ENCODE measurements around the gene SUSD2. TPM values are rescaled to one million over a fixed set of nuclear protein-coding genes. Genes with fewer than 3 reads are reported as not detected.

SUSD2 gene
- total RNA-seq, 6 experiments from 2014 or later, result 0.11 to 0.24 (median 0.19) TPM

- H3K9me3 Mint-ChIP-seq, result no peaks in the 10 kb centered on the region
- no peaks in the 10 kb centered on the region for H3K4me1 Mint-ChIP-seq (ENCODE audit: low read depth)
- DNase-seq, result no peak
- no peaks in the 10 kb centered on the region; the same call in 1 of the 2 replicates for H3K27me3 Mint-ChIP-seq (ENCODE audit: insufficient read depth)
- no peak overlapping the region for H3K27ac Mint-ChIP-seq
- H3K36me3 Mint-ChIP-seq (ENCODE audit: low read depth), result no peaks in the 10 kb centered on the region; the same call in 1 of the 2 replicates
- TF ChIP-seq CTCF (IDR thresholded peaks at IDR 0.05), result no peak
- H3K4me3 Mint-ChIP-seq, result no peak overlapping the region
These were observed 50.4 kb downstream of the SUSD2 start for GRCh38 chr22:24231706-24232105.

- no peaks in the 10 kb centered on the region; the same call in 1 of the 2 replicates for H3K27me3 Mint-ChIP-seq (ENCODE audit: insufficient read depth)
- H3K36me3 Mint-ChIP-seq (ENCODE audit: low read depth), result no peaks in the 10 kb centered on the region; the same call in 1 of the 2 replicates
- no peaks in the 10 kb centered on the region for H3K9me3 Mint-ChIP-seq
- DNase-seq, result no peak
- no peaks in the 10 kb centered on the region for H3K4me1 Mint-ChIP-seq (ENCODE audit: low read depth)
- TF ChIP-seq CTCF (IDR thresholded peaks at IDR 0.05), result no peak
- no peak overlapping the region for H3K27ac Mint-ChIP-seq
- H3K4me3 Mint-ChIP-seq, result no peak overlapping the region
These were observed 50.8 kb downstream of the SUSD2 start for GRCh38 chr22:24232124-24232523.

DNA sequence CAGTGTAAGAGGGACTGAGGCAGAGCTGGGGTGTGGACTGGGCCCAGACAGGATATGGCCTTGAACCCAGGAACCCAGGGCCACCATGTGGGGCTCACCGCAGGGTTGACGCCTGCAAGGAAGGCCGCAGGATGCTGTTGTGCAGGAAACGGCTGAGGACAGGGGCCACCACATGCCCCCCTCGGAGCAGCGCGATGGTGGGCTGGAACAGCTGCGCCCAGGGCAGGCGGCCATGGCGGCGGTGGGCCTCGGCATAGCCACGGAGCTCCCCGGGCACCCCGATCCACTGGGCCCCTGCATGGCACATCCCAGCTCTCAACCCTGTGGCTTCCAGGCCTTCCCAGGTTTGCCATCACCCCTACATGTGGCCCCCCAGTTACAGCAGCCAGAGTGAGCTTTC, 51.4 kb downstream of the SUSD2 start:
- Mint-ChIP-seq H3K4me1 (ENCODE audit: low read depth) (no peaks in the 10 kb centered on the region), H3K36me3 (ENCODE audit: low read depth) (no peaks in the 10 kb centered on the region), H3K27ac (no peak overlapping the region), H3K4me3 (no peak overlapping the region), H3K9me3 (no peaks in the 10 kb centered on the region), H3K27me3 (ENCODE audit: insufficient read depth) (no peaks in the 10 kb centered on the region)
- no peak for TF ChIP-seq CTCF (IDR thresholded peaks at IDR 0.05)
- DNase-seq, result no peak

DNA sequence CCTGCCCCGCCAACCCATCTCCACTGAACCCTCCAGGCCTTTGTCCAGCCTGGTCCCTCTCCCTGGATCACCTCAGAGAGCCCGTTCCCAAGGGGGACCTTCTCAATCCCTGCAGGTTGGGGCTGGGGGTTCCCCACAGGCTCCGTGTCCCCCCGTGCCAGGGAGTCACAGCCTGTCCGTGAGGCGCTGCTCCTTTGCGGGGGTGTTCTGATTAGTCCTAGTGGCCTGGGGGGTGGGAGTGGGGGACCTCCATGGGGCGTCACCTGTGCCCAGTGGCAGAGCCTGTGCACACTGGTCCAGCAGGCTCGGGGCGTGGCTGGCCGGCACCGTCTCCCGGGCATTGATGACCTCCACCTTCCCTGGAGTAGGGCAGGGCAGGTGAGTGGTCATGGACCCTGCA, 51.9 kb downstream of the SUSD2 start:
- Mint-ChIP-seq H3K4me3 (no peak overlapping the region), H3K36me3 (ENCODE audit: low read depth) (no peaks in the 10 kb centered on the region), H3K4me1 (ENCODE audit: low read depth) (no peaks in the 10 kb centered on the region), H3K27ac (no peak overlapping the region), H3K9me3 (no peaks in the 10 kb centered on the region), H3K27me3 (ENCODE audit: insufficient read depth) (no peaks in the 10 kb centered on the region)
- no peak for DNase-seq
- TF ChIP-seq CTCF (IDR thresholded peaks at IDR 0.05), result no peak

GRCh38 chr22:24233816-24234215, 52.5 kb downstream of the SUSD2 start:
- Mint-ChIP-seq H3K4me3 (no peak overlapping the region), H3K36me3 (ENCODE audit: low read depth) (no peaks in the 10 kb centered on the region), H3K27ac (no peak overlapping the region), H3K4me1 (ENCODE audit: low read depth) (no peaks in the 10 kb centered on the region), H3K27me3 (ENCODE audit: insufficient read depth) (no peaks in the 10 kb centered on the region), H3K9me3 (no peaks in the 10 kb centered on the region)
- no peak for DNase-seq
- no peak for TF ChIP-seq CTCF (IDR thresholded peaks at IDR 0.05)

- no peaks in the 10 kb centered on the region for H3K9me3 Mint-ChIP-seq
- H3K27me3 Mint-ChIP-seq (ENCODE audit: insufficient read depth), result no peaks in the 10 kb centered on the region
- no peak overlapping the region for H3K27ac Mint-ChIP-seq
- H3K36me3 Mint-ChIP-seq (ENCODE audit: low read depth), result no peaks in the 10 kb centered on the region
- no peak for DNase-seq
- no peak overlapping the region for H3K4me3 Mint-ChIP-seq
- H3K4me1 Mint-ChIP-seq (ENCODE audit: low read depth), result no peaks in the 10 kb centered on the region
- no peak for TF ChIP-seq CTCF (IDR thresholded peaks at IDR 0.05)
These were observed 54.0 kb downstream of the SUSD2 start for GRCh38 chr22:24235315-24235714.
